Skin epidermis (tissue), 12 donors: ENCODE results near the gene CDK9.

Source experiments
- H3K27ac ChIP-seq, 21 experiments: fragments of 200-600 bp; sonication (generic) in 11 of 21; one replicate each; pipeline ENCODE4 v1.5.0; 2020; ENCODE audit warnings: mild to moderate bottlenecking in 3 of 21, inconsistent platforms in 2 of 21, moderate library complexity in 2 of 21
- H3K4me3 ChIP-seq, 7 experiments: fragments of 200-600 bp; sonication (generic) in 2 of 7; one replicate each; pipeline ENCODE4 v1.5.0; 2020; ENCODE audit warnings: inconsistent platforms in 2 of 7, mild to moderate bottlenecking in 2 of 7, moderate library complexity in 1 of 7

CDK9 gene

DNA sequence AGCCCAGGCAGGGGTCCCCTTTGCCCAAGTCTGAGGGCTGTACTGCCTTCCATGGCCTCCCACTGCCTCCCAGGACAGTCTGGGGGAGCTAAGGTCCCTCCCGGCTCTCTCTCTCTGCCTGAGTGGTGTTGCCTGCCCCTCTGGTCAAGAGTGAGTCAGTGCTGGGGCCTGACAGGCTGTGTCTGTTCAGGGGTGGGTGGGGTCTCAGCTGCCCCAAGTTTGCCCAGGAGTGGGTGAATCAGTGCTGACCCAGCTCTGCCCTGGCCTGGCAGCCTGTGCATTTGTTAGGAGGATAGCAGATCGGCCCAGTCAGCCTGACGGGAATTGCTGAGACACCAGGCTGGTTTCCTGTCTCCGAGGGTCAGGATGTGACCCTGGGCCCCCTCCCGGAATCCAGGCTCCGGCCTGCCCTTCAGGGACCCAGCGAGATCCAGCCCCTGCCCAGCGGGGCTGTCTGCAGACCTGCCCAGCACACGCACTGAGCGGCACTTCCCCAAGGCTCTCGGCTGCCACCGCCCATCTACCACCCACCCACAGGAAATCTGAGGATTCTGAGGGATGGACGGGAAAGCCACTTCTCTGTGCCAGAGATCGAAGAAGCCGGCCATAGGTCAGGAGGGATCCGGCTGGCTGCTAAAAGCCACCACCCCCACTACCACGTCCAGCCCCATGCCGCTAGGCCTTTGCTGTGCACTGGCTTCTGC, 52.7 kb downstream of the CDK9 start:
- no peak overlapping the region for H3K4me3 ChIP-seq
- H3K27ac ChIP-seq: peak overlapping the region; percentile 35 to 92 (median 83)
